HG03196 (cell line): ENCODE results near the gene MTF2.
A peak's percentile ranks its signal among the peaks of the same experiment; 100 is the strongest.

Experiments
- ATAC-seq: cut with Tn5 transposase; IDR thresholded peaks from one replicate; pipeline ENCODE4 v1.9.1; 2021; ENCODE audit not compliant: unreplicated experiment

Gene MTF2

GRCh38 chr1:93180723-93181613, 101.9 kb downstream of the MTF2 start, which contains the start of gene CCDC18:
Gene CCDC18 (plus strand): TSS chr1:93180724. CDS start chr1:93183362, 2,638 bp downstream.
- ATAC-seq = peak; percentile 11

GRCh38 chr1:93186667-93187066, 107.6 kb downstream of the MTF2 start:
- no peak for ATAC-seq
